ENCODE measurements around the gene RGS16. TPM values are rescaled to one million over a fixed set of nuclear protein-coding genes. Genes with fewer than 3 reads are reported as not detected.
"Not testable (repeated sequence)": the region's sequence is repeated elsewhere in the genome, so short reads cannot be mapped to it uniquely, and the experiment has no call there.

The RGS16 gene
- total RNA-seq, 1 experiment from 2014 or later = 0.23 TPM

DNA sequence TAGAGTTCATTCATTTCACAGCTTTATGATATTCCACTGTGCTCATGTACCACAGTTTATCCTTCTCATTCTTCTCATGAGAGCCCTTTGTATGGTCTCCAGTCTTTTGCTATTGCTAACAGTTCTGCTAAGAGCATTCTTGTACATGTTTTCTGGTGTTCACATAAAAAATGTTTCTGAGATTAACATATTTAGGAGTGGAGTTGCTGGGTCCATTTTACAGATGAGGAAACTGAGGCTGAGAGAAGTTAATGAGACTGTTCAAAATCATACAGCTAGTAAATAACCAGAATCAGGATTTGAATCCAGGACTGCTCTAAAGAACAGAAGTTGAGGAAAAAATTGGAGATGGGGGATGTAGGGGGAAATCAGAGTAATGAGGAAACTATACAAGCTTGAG, 28.8 kb upstream of the RGS16 start:
- ChIA-PET CTCF (no interaction called here), POLR2A (no interaction called here)
- in situ Hi-C loops (cut with HindIII; ENCODE audit: low pct_unique_long_range_greater_than_20kb, low sequenced_read_pairs) = no loop called here
- intact Hi-C loops (cut with micrococcal nuclease; ENCODE audit: unreplicated experiment) = no loop called here
- DNase-seq (ENCODE audit: low read depth, low spot score) (no peak), ATAC-seq (no peak)
- Histone ChIP-seq H3K27ac (ENCODE audit: low read length) (no peak overlapping the region), H3K27me3 (ENCODE audit: control insufficient read depth, insufficient read depth, low read length) (no peaks in the 10 kb centered on the region), H3K4me3 (ENCODE audit: low read depth in 2 of 2, low read length in 2 of 2) (no peak overlapping the region), H3K4me1 (ENCODE audit: control insufficient read depth, insufficient read depth, low read length) (no peaks in the 10 kb centered on the region), H3K36me3 (ENCODE audit: control insufficient read depth, insufficient read depth, low read length) (no peaks in the 10 kb centered on the region), H3K9me3 (ENCODE audit: control insufficient read depth, insufficient read depth, low read depth, low read length) (no peaks in the 10 kb centered on the region)
- BruUV-seq (replicated peaks) = no TSS peak
- TF ChIP-seq, protein P1, sequence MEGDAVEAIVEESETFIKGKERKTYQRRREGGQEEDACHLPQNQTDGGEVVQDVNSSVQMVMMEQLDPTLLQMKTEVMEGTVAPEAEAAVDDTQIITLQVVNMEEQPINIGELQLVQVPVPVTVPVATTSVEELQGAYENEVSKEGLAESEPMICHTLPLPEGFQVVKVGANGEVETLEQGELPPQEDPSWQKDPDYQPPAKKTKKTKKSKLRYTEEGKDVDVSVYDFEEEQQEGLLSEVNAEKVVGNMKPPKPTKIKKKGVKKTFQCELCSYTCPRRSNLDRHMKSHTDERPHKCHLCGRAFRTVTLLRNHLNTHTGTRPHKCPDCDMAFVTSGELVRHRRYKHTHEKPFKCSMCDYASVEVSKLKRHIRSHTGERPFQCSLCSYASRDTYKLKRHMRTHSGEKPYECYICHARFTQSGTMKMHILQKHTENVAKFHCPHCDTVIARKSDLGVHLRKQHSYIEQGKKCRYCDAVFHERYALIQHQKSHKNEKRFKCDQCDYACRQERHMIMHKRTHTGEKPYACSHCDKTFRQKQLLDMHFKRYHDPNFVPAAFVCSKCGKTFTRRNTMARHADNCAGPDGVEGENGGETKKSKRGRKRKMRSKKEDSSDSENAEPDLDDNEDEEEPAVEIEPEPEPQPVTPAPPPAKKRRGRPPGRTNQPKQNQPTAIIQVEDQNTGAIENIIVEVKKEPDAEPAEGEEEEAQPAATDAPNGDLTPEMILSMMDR (IDR thresholded peaks at IDR 0.05) = no peak
- TF ChIP-seq SIN3A (IDR thresholded peaks at IDR 0.05; ENCODE audit: borderline replicate concordance, insufficient read depth, low read depth, low read length) (no peak), POLR2AphosphoS5 (IDR thresholded peaks at IDR 0.05; ENCODE audit: low read depth, low read length) (no peak), TCF7L2 (IDR thresholded peaks at IDR 0.05; ENCODE audit: low read depth, low read length) (no peak)
- TF ChIP-seq, protein P2, sequence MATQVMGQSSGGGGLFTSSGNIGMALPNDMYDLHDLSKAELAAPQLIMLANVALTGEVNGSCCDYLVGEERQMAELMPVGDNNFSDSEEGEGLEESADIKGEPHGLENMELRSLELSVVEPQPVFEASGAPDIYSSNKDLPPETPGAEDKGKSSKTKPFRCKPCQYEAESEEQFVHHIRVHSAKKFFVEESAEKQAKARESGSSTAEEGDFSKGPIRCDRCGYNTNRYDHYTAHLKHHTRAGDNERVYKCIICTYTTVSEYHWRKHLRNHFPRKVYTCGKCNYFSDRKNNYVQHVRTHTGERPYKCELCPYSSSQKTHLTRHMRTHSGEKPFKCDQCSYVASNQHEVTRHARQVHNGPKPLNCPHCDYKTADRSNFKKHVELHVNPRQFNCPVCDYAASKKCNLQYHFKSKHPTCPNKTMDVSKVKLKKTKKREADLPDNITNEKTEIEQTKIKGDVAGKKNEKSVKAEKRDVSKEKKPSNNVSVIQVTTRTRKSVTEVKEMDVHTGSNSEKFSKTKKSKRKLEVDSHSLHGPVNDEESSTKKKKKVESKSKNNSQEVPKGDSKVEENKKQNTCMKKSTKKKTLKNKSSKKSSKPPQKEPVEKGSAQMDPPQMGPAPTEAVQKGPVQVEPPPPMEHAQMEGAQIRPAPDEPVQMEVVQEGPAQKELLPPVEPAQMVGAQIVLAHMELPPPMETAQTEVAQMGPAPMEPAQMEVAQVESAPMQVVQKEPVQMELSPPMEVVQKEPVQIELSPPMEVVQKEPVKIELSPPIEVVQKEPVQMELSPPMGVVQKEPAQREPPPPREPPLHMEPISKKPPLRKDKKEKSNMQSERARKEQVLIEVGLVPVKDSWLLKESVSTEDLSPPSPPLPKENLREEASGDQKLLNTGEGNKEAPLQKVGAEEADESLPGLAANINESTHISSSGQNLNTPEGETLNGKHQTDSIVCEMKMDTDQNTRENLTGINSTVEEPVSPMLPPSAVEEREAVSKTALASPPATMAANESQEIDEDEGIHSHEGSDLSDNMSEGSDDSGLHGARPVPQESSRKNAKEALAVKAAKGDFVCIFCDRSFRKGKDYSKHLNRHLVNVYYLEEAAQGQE (IDR thresholded peaks at IDR 0.05; ENCODE audit: insufficient read depth in 1 of 2, low read depth in 2 of 2, low read length in 1 of 2) = no peak

DNA sequence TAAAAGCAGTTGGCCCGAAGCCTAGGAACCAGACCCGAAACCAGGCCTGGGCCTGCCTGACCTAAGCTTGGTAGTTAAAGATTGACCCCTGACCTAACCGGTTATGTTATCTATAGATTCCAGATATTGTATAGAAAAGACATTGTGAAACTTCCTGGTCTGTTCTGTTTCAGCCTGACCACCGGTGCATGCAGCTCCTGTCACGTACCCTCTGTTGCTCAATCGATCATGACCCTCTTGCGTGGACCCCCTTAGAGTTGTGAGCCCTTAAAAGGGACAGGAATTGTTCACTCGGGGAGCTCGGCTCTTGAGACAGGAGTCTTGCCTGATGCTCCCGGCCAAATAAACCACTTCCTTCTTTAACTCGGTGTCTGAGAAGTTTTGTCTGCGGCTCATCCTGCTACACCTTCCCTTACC, 28.3 kb upstream of the RGS16 start:
- DNase-seq (ENCODE audit: low read depth, low spot score); in situ Hi-C loops (cut with HindIII; ENCODE audit: low pct_unique_long_range_greater_than_20kb, low sequenced_read_pairs); H3K27me3 ChIP-seq (ENCODE audit: control insufficient read depth, insufficient read depth, low read length); H3K9me3 ChIP-seq (ENCODE audit: control insufficient read depth, insufficient read depth, low read depth, low read length); H3K36me3 ChIP-seq (ENCODE audit: control insufficient read depth, insufficient read depth, low read length); H3K4me1 ChIP-seq (ENCODE audit: control insufficient read depth, insufficient read depth, low read length); H3K27ac ChIP-seq (ENCODE audit: low read length); intact Hi-C loops (cut with micrococcal nuclease; ENCODE audit: unreplicated experiment); CTCF ChIA-PET; H3K4me3 ChIP-seq (ENCODE audit: low read depth in 2 of 2, low read length in 2 of 2); ATAC-seq; BruUV-seq (replicated peaks); POLR2A ChIA-PET: not testable (repeated sequence)

DNA sequence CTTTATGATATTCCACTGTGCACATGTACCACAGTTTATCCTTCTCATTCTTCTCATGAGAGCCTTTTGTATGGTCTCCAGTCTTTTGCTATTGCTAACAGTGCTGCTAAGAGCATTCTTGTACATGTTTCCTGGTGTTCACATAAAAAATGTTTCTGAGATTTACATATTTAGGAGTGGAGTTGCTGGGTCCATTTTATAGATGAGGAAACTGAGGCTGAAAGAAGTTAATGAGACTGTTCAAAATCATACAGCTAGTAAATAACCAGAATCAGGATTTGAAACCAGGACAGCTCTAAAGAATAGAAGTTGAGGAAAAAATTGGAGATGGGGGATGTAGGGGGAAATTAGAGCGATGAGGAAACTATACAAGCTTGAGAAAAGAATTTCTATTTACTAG, 27.8 kb upstream of the RGS16 start:
- no peak for TF ChIP-seq POLR2AphosphoS5 (IDR thresholded peaks at IDR 0.05; ENCODE audit: low read depth, low read length)
- no peak for TF ChIP-seq TCF7L2 (IDR thresholded peaks at IDR 0.05; ENCODE audit: low read depth, low read length)
- TF ChIP-seq, protein P2 (IDR thresholded peaks at IDR 0.05; ENCODE audit: insufficient read depth in 1 of 2, low read depth in 2 of 2, low read length in 1 of 2) = no peak
- Histone ChIP-seq H3K27me3 (ENCODE audit: control insufficient read depth, insufficient read depth, low read length) (0 out of 2 replicates have a peak, but pooled peaks cover 2% of the 10 kb centered on the region), H3K9me3 (ENCODE audit: control insufficient read depth, insufficient read depth, low read depth, low read length) (no peaks in the 10 kb centered on the region), H3K27ac (ENCODE audit: low read length) (no peak overlapping the region), H3K4me3 (ENCODE audit: low read depth in 2 of 2, low read length in 2 of 2) (no peak overlapping the region), H3K36me3 (ENCODE audit: control insufficient read depth, insufficient read depth, low read length) (no peaks in the 10 kb centered on the region), H3K4me1 (ENCODE audit: control insufficient read depth, insufficient read depth, low read length) (no peaks in the 10 kb centered on the region)
- ATAC-seq (no peak), DNase-seq (ENCODE audit: low read depth, low spot score) (no peak)
- no TSS peak for BruUV-seq (replicated peaks)
- in situ Hi-C loops (cut with HindIII; ENCODE audit: low pct_unique_long_range_greater_than_20kb, low sequenced_read_pairs) = no loop called here
- CTCF ChIA-PET = no interaction called here
- POLR2A ChIA-PET = no interaction called here
- intact Hi-C loops (cut with micrococcal nuclease; ENCODE audit: unreplicated experiment) = no loop called here
